HepG2 (cell line): ENCODE data around the gene STMN3. TPM values are rescaled to one million over a fixed set of nuclear protein-coding genes. Genes with fewer than 3 reads are reported as not detected.

ENCODE experiments used
- ATF5 ChIP-seq: sonication (generic); formaldehyde crosslinking; IDR thresholded peaks from 2 replicates; pipeline ENCODE4 v1.4.0; 2020; ENCODE audit warnings: mild to moderate bottlenecking, low read depth, missing genetic modification reagents
- CBFB ChIP-seq: sonication (generic); formaldehyde crosslinking; IDR thresholded peaks from 2 replicates; pipeline ENCODE4 v1.4.0; 2020; ENCODE audit warnings: missing genetic modification reagents
- DNMT3B ChIP-seq: conservative IDR thresholded peaks from 2 replicates; pipeline ENCODE4 v1.6.1; 2016; ENCODE audit warnings: missing biosample characterization, control low read depth
- ELF1 ChIP-seq: sonication (generic); formaldehyde crosslinking; IDR thresholded peaks from 2 replicates; pipeline ENCODE4 v1.4.0; 2020; ENCODE audit warnings: missing genetic modification reagents
- FOXP1 ChIP-seq, 2 experiments: fragments of 450-650 bp in 1 of 2; IDR thresholded peaks; 2 replicates each; pipeline ENCODE4 v1.6.1; 2017 to 2018; ENCODE audit warnings: antibody characterized with exemption in 1 of 2
- MBNL3 ChIP-seq: fragments of 250-450 bp; sonication (Bioruptor Pico); conservative IDR thresholded peaks from 2 replicates; pipeline ENCODE4 v1.8.0; 2022; ENCODE audit warnings: mild to moderate bottlenecking, inconsistent platforms
- NCOR1 ChIP-seq: fragments of 200-600 bp; sonication (generic); IDR thresholded peaks from 2 replicates; pipeline ENCODE4 v1.7.0; 2017; ENCODE audit warnings: antibody characterized with exemption, low read length, borderline replicate concordance
- NFIB ChIP-seq: sonication (generic); formaldehyde crosslinking; IDR thresholded peaks from 2 replicates; pipeline ENCODE4 v1.9.0; 2021; ENCODE audit warnings: missing genetic modification reagents, mild to moderate bottlenecking, borderline replicate concordance
- SNAI1 ChIP-seq: sonication (generic); formaldehyde crosslinking; IDR thresholded peaks from 2 replicates; pipeline ENCODE4 v1.5.0; 2020; ENCODE audit warnings: mild to moderate bottlenecking, missing genetic modification reagents, borderline replicate concordance
- TAF15 ChIP-seq: fragments of 200-400 bp; formaldehyde crosslinking; IDR thresholded peaks from one replicate; pipeline ENCODE4 v1.6.1; 2018; ENCODE audit warnings: mild to moderate bottlenecking, low read depth, low read length; ENCODE audit not compliant: poor library complexity, severe bottlenecking
- TBL1XR1 ChIP-seq: fragments of 150-350 bp; IDR thresholded peaks from 2 replicates; pipeline ENCODE4 v1.6.1; 2014; ENCODE audit warnings: borderline replicate concordance, low read length; ENCODE audit not compliant: partially characterized antibody
- TCF7L2 ChIP-seq: IDR thresholded peaks from 2 replicates; pipeline ENCODE4 v1.6.1; 2011; ENCODE audit warnings: mild to moderate bottlenecking, low read depth, low read length, moderate library complexity
- ZGPAT ChIP-seq: IDR thresholded peaks from 2 replicates; pipeline ENCODE4 v1.6.1; 2016; ENCODE audit warnings: mild to moderate bottlenecking
- ZNF256 ChIP-seq: sonication (generic); formaldehyde crosslinking; conservative IDR thresholded peaks from 2 replicates; pipeline ENCODE4 v1.4.0; 2020; ENCODE audit warnings: missing genetic modification reagents
- ZNF333 ChIP-seq: sonication (generic); formaldehyde crosslinking; IDR thresholded peaks from 2 replicates; pipeline ENCODE4 v1.4.0; 2020; ENCODE audit warnings: mild to moderate bottlenecking, missing genetic modification reagents, borderline replicate concordance
- ZNF724P ChIP-seq: sonication (generic); formaldehyde crosslinking; IDR thresholded peaks from 2 replicates; pipeline ENCODE4 v1.8.0; 2022; ENCODE audit warnings: missing genetic modification reagents, borderline replicate concordance
- ZNF784 ChIP-seq: sonication (generic); formaldehyde crosslinking; IDR thresholded peaks from 2 replicates; pipeline ENCODE4 v1.5.1; 2020; ENCODE audit warnings: missing genetic modification reagents, mild to moderate bottlenecking, borderline replicate concordance
- ZNF850 ChIP-seq: sonication (generic); formaldehyde crosslinking; conservative IDR thresholded peaks from 2 replicates; pipeline ENCODE4 v1.9.0; 2021; ENCODE audit warnings: mild to moderate bottlenecking, missing genetic modification reagents
- ZNF883 ChIP-seq: sonication (generic); formaldehyde crosslinking; IDR thresholded peaks from 2 replicates; pipeline ENCODE4 v1.5.1; 2020; ENCODE audit warnings: mild to moderate bottlenecking, missing genetic modification reagents; ENCODE audit errors: not compliant biosample characterization
- ZSCAN12 ChIP-seq: sonication (generic); formaldehyde crosslinking; IDR thresholded peaks from 2 replicates; pipeline ENCODE4 v1.9.0; 2021; ENCODE audit warnings: mild to moderate bottlenecking, missing genetic modification reagents
- polyA plus RNA-seq, 8 experiments: library from polyadenylated mRNA; depleted of rRNA in 3 of 8; stranded (reverse) in 7 of 8; unstranded in 1 of 8; fragments of >200 nt; fragmentation: Illumina TruSeq in 4 of 8; extraction: Trizol in 4 of 8; gene quantifications; 2 replicates each; pipeline versions ENCODE4 v1.2.1 to v1.2.3, GENCODE V29; 2011 to 2016; ENCODE audit warnings: low read depth in 4 of 8, missing spikeins in 1 of 8, mixed read lengths in 1 of 8; ENCODE audit not compliant: insufficient read depth in 1 of 8
- total RNA-seq, 5 experiments: library from RNA; depleted of rRNA; stranded (reverse); fragments of >200 nt; fragmentation: Illumina TruSeq; extraction: Trizol; gene quantifications; 2 replicates each; pipeline ENCODE4 v1.2.3, GENCODE V29; 2016; ENCODE audit warnings: low read depth in 1 of 5
- TF ChIP-seq, protein P1 (sequence below): sonication (generic); formaldehyde crosslinking; IDR thresholded peaks from 2 replicates; pipeline ENCODE4 v1.9.0; 2021; ENCODE audit warnings: missing genetic modification reagents, mild to moderate bottlenecking, borderline replicate concordance
- TF ChIP-seq, protein P2 (sequence below): sonication (generic); formaldehyde crosslinking; IDR thresholded peaks from 2 replicates; pipeline ENCODE4 v1.8.1; 2023; ENCODE audit warnings: missing genetic modification reagents, mild to moderate bottlenecking, borderline replicate concordance
- TF ChIP-seq, protein P3 (sequence below): sonication (generic); formaldehyde crosslinking; IDR thresholded peaks from 2 replicates; pipeline ENCODE4 v1.4.0; 2020; ENCODE audit warnings: missing genetic modification reagents, borderline replicate concordance

STMN3 gene
- total and polyA plus RNA-seq, 2 of the 13 experiments (the other 11 are each of a cell fraction or from before 2014, with no cell fraction given), result 21.0 to 48.3 TPM

- no peak for TF ChIP-seq TCF7L2
- no peak for TF ChIP-seq ZNF333 (CRISPR knock-in tag)
- peak; percentile 19 for TF ChIP-seq TBL1XR1
- TF ChIP-seq DNMT3B, result no peak
- TF ChIP-seq ZNF883 (CRISPR knock-in tag), result no peak
- TF ChIP-seq NCOR1, result no peak
- TF ChIP-seq TAF15, result no peak
- no peak for TF ChIP-seq FOXP1 (IDR thresholded peaks at IDR 0.05)
- TF ChIP-seq FOXP1 (CRISPR knock-in tag; IDR thresholded peaks at IDR 0.05), result no peak
- no peak for TF ChIP-seq ZNF850 (CRISPR knock-in tag)
- TF ChIP-seq, protein P1, sequence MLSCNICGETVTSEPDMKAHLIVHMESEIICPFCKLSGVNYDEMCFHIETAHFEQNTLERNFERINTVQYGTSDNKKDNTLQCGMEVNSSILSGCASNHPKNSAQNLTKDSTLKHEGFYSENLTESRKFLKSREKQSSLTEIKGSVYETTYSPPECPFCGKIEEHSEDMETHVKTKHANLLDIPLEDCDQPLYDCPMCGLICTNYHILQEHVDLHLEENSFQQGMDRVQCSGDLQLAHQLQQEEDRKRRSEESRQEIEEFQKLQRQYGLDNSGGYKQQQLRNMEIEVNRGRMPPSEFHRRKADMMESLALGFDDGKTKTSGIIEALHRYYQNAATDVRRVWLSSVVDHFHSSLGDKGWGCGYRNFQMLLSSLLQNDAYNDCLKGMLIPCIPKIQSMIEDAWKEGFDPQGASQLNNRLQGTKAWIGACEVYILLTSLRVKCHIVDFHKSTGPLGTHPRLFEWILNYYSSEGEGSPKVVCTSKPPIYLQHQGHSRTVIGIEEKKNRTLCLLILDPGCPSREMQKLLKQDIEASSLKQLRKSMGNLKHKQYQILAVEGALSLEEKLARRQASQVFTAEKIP (CRISPR knock-in tag), result no peak
- TF ChIP-seq NFIB (CRISPR knock-in tag), result no peak
- TF ChIP-seq ZNF784 (CRISPR knock-in tag), result peak; percentile 67
- 0 out of 2 replicates have a peak, but pooled peaks have one; percentile 10 for TF ChIP-seq ELF1 (CRISPR knock-in tag)
- TF ChIP-seq MBNL3 (CRISPR knock-in tag), result no peak
- no peak for TF ChIP-seq ATF5 (CRISPR knock-in tag)
- TF ChIP-seq, protein P2, sequence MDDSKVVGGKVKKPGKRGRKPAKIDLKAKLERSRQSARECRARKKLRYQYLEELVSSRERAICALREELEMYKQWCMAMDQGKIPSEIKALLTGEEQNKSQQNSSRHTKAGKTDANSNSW (CRISPR knock-in tag), result no peak; the same call in 1 of the 2 replicates
- TF ChIP-seq ZNF256 (CRISPR knock-in tag), result no peak
- TF ChIP-seq SNAI1, result no peak
- TF ChIP-seq, protein P3, sequence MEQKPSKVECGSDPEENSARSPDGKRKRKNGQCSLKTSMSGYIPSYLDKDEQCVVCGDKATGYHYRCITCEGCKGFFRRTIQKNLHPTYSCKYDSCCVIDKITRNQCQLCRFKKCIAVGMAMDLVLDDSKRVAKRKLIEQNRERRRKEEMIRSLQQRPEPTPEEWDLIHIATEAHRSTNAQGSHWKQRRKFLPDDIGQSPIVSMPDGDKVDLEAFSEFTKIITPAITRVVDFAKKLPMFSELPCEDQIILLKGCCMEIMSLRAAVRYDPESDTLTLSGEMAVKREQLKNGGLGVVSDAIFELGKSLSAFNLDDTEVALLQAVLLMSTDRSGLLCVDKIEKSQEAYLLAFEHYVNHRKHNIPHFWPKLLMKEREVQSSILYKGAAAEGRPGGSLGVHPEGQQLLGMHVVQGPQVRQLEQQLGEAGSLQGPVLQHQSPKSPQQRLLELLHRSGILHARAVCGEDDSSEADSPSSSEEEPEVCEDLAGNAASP (CRISPR knock-in tag), result 0 out of 2 replicates have a peak, but pooled peaks have one; percentile 58
- TF ChIP-seq CBFB (CRISPR knock-in tag), result peak; percentile 73; the same call in 1 of the 2 replicates
- TF ChIP-seq ZSCAN12 (CRISPR knock-in tag), result no peak
- TF ChIP-seq ZGPAT, result peak; percentile 48; the same call in 1 of the 2 replicates
- peak; percentile 56; the same call in 1 of the 2 replicates for TF ChIP-seq ZNF724P (CRISPR knock-in tag)
These were observed 11.3 kb downstream of the STMN3 start (continued) for GRCh38 chr20:63641792-63642523.
